Naive B cell (primary cell): ENCODE measurements around the gene HOXB1. TPM values are rescaled to one million over a fixed set of nuclear protein-coding genes. Genes with fewer than 3 reads are reported as not detected.

Experiments used
- ATAC-seq, 2 donors: fragments of 150-1000 bp; cut with Tn5 transposase; 2 replicates each; pipeline ENCODE4 v1.10.0; 2021; ENCODE audit warnings: low read depth in 2 of 2, mild to moderate bottlenecking in 2 of 2, moderate library complexity in 2 of 2
- DNase-seq: peaks from one replicate; pipeline ENCODE4 v3.0.0; 2022
- H3K27ac Mint-ChIP-seq, 6 donors: one replicate each; pipeline ENCODE4 v1.8.0; 2020 to 2022; ENCODE audit warnings: mild to moderate bottlenecking in 6 of 6, mixed read lengths in 6 of 6, moderate library complexity in 5 of 6, inconsistent platforms in 2 of 6
- H3K27me3 Mint-ChIP-seq, 3 donors: one replicate each; pipeline ENCODE4 v1.8.0; 2021 to 2022; ENCODE audit warnings: mixed read lengths in 3 of 3, mild to moderate bottlenecking in 1 of 3
- H3K36me3 Mint-ChIP-seq, 2 donors: one replicate each; pipeline ENCODE4 v1.8.0; 2020 to 2022; ENCODE audit warnings: mixed read lengths in 2 of 2, inconsistent platforms in 1 of 2, mild to moderate bottlenecking in 1 of 2
- H3K4me1 Mint-ChIP-seq, 3 donors: one replicate each; pipeline ENCODE4 v1.8.0; 2020 to 2022; ENCODE audit warnings: mixed read lengths in 3 of 3, inconsistent platforms in 1 of 3, mild to moderate bottlenecking in 1 of 3, moderate library complexity in 1 of 3
- H3K4me3 Mint-ChIP-seq, 8 donors: one replicate each; pipeline ENCODE4 v1.8.0; 2020 to 2022; ENCODE audit warnings: mild to moderate bottlenecking in 8 of 8, mixed read lengths in 8 of 8, moderate library complexity in 8 of 8, inconsistent platforms in 2 of 8
- H3K9me3 Mint-ChIP-seq, 7 donors: one replicate each; pipeline ENCODE4 v1.8.0; 2020 to 2022; ENCODE audit warnings: mixed read lengths in 7 of 7, mild to moderate bottlenecking in 5 of 7, inconsistent platforms in 2 of 7, moderate library complexity in 1 of 7
- polyA plus RNA-seq, 6 donors: library from polyadenylated mRNA; unstranded; fragments of 300-500 nt; fragmentation: Illumina TruSeq; gene quantifications; one replicate each; pipeline ENCODE4 v1.2.3, GENCODE V29; 2021; ENCODE audit warnings: low read depth in 6 of 6

Gene HOXB1
- polyA plus RNA-seq, 6 donors from 2014 or later: not detected

- no peak for DNase-seq
- ATAC-seq: peak; percentile 30 to 46
- peaks cover 9 to 18% (median 11%) of the 10 kb centered on the region in 3 donors for H3K4me1 Mint-ChIP-seq
- H3K27ac Mint-ChIP-seq: peak overlapping the region in 3 of 6 donors; percentile 5 to 36 (median 19)
- H3K27me3 Mint-ChIP-seq: peaks cover 49 to 78% (median 73%) of the 10 kb centered on the region in 3 donors
- peak overlapping the region in 7 of 8 donors; percentile 54 to 90 (median 78) for H3K4me3 Mint-ChIP-seq
- no peaks in the 10 kb centered on the region for H3K9me3 Mint-ChIP-seq
- H3K36me3 Mint-ChIP-seq: no peaks in the 10 kb centered on the region
Measured at GRCh38 chr17:48555258-48556228, 24.7 kb upstream of the HOXB1 start.

- DNase-seq: no peak
- H3K36me3 Mint-ChIP-seq: no peaks in the 10 kb centered on the region
- H3K27ac Mint-ChIP-seq: peak overlapping the region in 2 of 6 donors; percentile 5 to 36
- peaks cover 52 to 83% (median 73%) of the 10 kb centered on the region in 3 donors for H3K27me3 Mint-ChIP-seq
- H3K4me1 Mint-ChIP-seq: peaks cover 9 to 18% (median 11%) of the 10 kb centered on the region in 3 donors
- H3K4me3 Mint-ChIP-seq: peak overlapping the region in 6 of 8 donors; percentile 54 to 90 (median 79)
- H3K9me3 Mint-ChIP-seq: no peaks in the 10 kb centered on the region
- ATAC-seq: no peak
Measured at GRCh38 chr17:48554412-48555257, 23.8 kb upstream of the HOXB1 start.

DNA sequence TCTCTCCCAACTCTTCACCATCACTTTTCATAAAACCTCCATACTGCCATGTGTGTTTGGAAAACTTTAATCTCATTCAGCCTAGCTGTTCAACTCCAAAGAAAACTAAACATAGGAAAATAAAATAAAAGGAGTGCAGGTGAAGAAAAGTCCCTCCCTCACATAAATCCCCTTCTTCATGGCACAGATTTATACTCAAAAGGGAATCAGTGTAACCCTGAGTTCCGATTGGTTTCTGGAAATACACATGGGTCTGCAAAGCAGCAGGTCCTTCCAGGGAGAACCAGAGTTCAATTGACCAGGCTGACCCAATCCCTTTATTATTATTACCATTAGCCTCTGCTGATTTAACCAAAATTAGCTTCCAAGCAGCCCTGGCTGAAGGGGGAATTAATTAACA, 23.0 kb upstream of the HOXB1 start:
- no peaks in the 10 kb centered on the region for H3K9me3 Mint-ChIP-seq
- H3K4me1 Mint-ChIP-seq: peaks cover 9 to 18% (median 11%) of the 10 kb centered on the region in 3 donors
- H3K36me3 Mint-ChIP-seq: no peaks in the 10 kb centered on the region
- peaks cover 50 to 76% (median 64%) of the 10 kb centered on the region in 3 donors for H3K27me3 Mint-ChIP-seq
- ATAC-seq: no peak
- peak overlapping the region in 1 of 8 donors; percentile 25 for H3K4me3 Mint-ChIP-seq
- no peak overlapping the region for H3K27ac Mint-ChIP-seq
- no peak for DNase-seq

DNA sequence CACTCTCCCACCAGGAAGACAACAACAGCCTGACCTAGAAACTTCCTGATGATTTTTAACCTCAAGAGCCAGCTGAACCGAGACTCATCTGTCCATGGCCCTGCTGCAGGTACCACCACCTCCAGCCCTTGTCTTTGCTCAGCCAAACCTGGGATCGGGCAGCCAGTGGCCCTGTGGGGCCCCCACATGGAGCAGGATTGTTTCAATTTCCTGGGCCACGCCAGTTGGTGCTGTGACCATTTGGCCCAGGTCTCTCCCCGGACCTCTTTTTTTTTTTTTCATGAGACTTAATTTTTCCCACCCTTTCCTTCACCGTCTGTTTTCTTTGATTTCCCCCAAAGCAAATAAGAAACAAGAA, 22.4 kb upstream of the HOXB1 start:
- Mint-ChIP-seq H3K36me3 (no peaks in the 10 kb centered on the region), H3K4me3 (no peak overlapping the region), H3K27me3 (peaks cover 49 to 69% (median 58%) of the 10 kb centered on the region in 3 donors), H3K9me3 (no peaks in the 10 kb centered on the region), H3K27ac (no peak overlapping the region), H3K4me1 (peaks cover 9 to 18% (median 16%) of the 10 kb centered on the region in 3 donors)
- no peak for DNase-seq
- no peak for ATAC-seq

- ATAC-seq: no peak
Measured at GRCh38 chr17:48552466-48553189, 21.8 kb upstream of the HOXB1 start.

DNA sequence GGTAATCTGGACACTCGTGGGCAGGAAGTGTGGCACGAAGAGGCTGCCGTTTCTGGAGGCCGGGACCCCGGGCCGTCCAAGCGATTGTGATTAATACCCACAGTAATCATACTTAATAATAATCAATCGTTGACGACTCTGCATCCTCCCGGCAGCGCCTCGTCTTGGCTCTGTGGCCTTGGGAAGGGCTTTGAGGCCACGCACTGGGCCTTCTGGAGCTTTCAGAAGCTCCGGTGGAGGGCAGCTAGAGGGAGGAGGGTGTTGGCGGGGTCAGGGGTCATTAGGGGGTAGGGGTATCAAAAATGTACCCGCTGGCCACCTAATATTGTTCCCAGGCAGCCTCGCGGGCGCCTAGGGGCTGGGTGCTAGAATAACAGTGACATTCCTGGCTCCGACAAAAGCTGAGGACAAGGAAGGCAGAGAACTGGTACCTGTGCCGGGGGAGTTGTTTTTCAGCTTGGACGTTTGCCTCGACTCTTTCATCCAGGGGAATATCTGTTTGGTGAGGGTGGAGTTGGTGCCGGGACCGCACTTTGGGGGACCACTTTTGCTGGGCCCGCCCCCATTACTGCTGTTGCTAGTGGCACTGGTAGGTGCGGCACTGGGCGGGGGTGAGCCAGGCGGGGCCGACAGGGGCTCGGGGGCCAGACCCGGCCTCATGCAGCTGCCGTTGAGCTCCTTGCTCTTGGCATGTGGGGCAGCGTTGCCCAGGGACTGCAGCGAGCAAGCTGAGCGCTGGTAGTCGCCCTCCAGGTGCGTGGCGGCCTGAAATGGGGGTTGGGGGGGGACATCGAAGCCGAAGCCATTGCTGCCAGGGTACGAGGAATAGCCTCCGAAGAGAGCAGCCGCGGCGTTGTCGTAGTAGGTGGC, 21.0 kb upstream of the HOXB1 start:
- ATAC-seq: no peak
- peaks cover 50 to 68% (median 51%) of the 10 kb centered on the region in 3 donors for H3K27me3 Mint-ChIP-seq
- no peak for DNase-seq
- no peaks in the 10 kb centered on the region for H3K9me3 Mint-ChIP-seq
- H3K27ac Mint-ChIP-seq: no peak overlapping the region
- peaks cover 9 to 26% (median 23%) of the 10 kb centered on the region in 3 donors for H3K4me1 Mint-ChIP-seq
- no peaks in the 10 kb centered on the region for H3K36me3 Mint-ChIP-seq
- no peak overlapping the region for H3K4me3 Mint-ChIP-seq

More at GRCh38 chr17:48552466-48553189, 21.8 kb upstream of the HOXB1 start:
- no peak for DNase-seq
- peaks cover 49 to 68% (median 54%) of the 10 kb centered on the region in 3 donors for H3K27me3 Mint-ChIP-seq
- no peaks in the 10 kb centered on the region for H3K36me3 Mint-ChIP-seq
- no peak overlapping the region for H3K27ac Mint-ChIP-seq
- peaks cover 9 to 22% (median 21%) of the 10 kb centered on the region in 3 donors for H3K4me1 Mint-ChIP-seq
- H3K4me3 Mint-ChIP-seq: no peak overlapping the region
- no peaks in the 10 kb centered on the region for H3K9me3 Mint-ChIP-seq

DNA sequence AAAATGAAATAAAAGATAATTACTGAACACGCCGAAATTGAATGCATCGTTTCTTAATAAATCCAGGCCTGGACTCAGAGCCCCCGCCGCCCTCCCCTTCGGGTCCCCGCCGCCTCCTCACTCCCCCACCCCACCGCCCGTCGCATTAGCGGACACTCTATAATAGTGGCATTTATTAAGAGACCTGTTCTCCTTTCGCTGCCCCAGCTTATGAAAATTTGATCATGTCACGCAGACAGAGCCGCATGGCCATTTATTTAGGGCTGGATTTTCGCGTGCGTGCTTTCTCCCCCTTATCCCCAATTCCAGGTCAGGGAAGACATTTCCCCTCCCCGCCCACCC, 20.4 kb upstream of the HOXB1 start:
- Mint-ChIP-seq H3K27ac (no peak overlapping the region), H3K36me3 (no peaks in the 10 kb centered on the region), H3K4me3 (no peak overlapping the region), H3K4me1 (peaks cover 9 to 30% (median 23%) of the 10 kb centered on the region in 3 donors), H3K9me3 (no peaks in the 10 kb centered on the region), H3K27me3 (peaks cover 50 to 67% (median 51%) of the 10 kb centered on the region in 3 donors)
- DNase-seq: no peak
- no peak for ATAC-seq

DNA sequence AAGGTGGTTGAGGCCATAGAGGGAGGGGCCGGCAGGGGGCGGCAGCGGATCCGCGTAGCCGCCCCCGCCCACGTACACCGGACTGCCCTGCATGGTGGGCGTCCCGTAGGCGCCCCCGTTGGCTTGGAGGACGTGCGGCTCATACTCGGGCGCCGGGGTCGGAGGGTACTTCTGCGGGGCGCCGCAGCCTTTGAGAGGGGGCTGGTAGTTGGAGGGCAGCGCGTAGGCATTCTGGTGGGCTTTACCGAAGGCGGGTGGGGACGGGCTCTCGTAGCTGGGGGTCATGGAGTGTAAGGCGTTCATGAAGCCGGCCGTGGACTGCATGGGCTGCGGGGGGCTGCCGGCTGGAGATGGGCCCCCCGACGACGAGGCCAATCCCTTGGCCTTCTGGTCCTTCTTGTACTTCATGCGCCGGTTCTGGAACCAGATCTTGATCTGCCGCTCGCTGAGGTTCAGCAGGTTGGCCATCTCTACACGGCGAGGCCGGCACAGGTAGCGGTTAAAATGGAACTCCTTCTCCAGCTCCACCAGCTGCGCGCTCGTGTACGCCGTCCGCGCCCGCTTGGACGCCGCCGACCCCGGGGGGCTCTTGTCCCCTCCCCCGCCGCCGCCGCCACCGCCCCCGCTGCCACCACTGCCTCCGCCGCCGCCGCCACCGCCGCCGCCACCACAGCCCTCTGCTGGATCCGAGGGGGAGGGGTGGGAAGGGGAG, 19.8 kb upstream of the HOXB1 start:
- DNase-seq (no peak), ATAC-seq (no peak)
- Mint-ChIP-seq H3K9me3 (no peaks in the 10 kb centered on the region), H3K27me3 (peaks cover 50 to 67% (median 55%) of the 10 kb centered on the region in 3 donors), H3K4me3 (no peak overlapping the region), H3K36me3 (no peaks in the 10 kb centered on the region), H3K27ac (no peak overlapping the region), H3K4me1 (peaks cover 7 to 26% (median 19%) of the 10 kb centered on the region in 3 donors)

GRCh38 chr17:48549914-48550501, 19.2 kb upstream of the HOXB1 start:
- Mint-ChIP-seq H3K27ac (no peak overlapping the region), H3K27me3 (peaks cover 50 to 68% (median 56%) of the 10 kb centered on the region in 3 donors), H3K4me3 (no peak overlapping the region), H3K9me3 (no peaks in the 10 kb centered on the region), H3K4me1 (peaks cover 1 to 21% (median 12%) of the 10 kb centered on the region in 3 donors), H3K36me3 (no peaks in the 10 kb centered on the region)
- no peak for ATAC-seq
- no peak for DNase-seq

GRCh38 chr17:48549281-48549630, 18.4 kb upstream of the HOXB1 start:
- peaks cover 5 to 28% (median 12%) of the 10 kb centered on the region in 3 donors for H3K4me1 Mint-ChIP-seq
- peaks cover 0 to 1% of the 10 kb centered on the region in 2 donors for H3K36me3 Mint-ChIP-seq
- peaks cover 50 to 68% (median 59%) of the 10 kb centered on the region in 3 donors for H3K27me3 Mint-ChIP-seq
- H3K9me3 Mint-ChIP-seq: no peaks in the 10 kb centered on the region
- H3K4me3 Mint-ChIP-seq: no peak overlapping the region
- DNase-seq (no peak), ATAC-seq (no peak)
- H3K27ac Mint-ChIP-seq: no peak overlapping the region

- Mint-ChIP-seq H3K9me3 (no peaks in the 10 kb centered on the region), H3K27me3 (peaks cover 50 to 68% (median 60%) of the 10 kb centered on the region in 3 donors), H3K4me3 (peak overlapping the region in 7 of 8 donors; percentile 11 to 87 (median 61)), H3K36me3 (peaks cover 0 to 7% of the 10 kb centered on the region in 2 donors), H3K27ac (no peak overlapping the region), H3K4me1 (peaks cover 11 to 34% (median 17%) of the 10 kb centered on the region in 3 donors)
- DNase-seq: no peak
- no peak for ATAC-seq
Measured at GRCh38 chr17:48548523-48549280, 17.9 kb upstream of the HOXB1 start.
